Measurements from ENCODE around the gene PALM2AKAP2.

PALM2AKAP2 gene

GRCh38 chr9:109743696-109744095 lies 36.3 kb upstream of the PALM2AKAP2 start:
- Histone ChIP-seq H3K9ac (ENCODE audit: low read depth, low read length, poor library complexity) (no peak overlapping the region), H3K18ac (ENCODE audit: low read length) (no peak overlapping the region), H3K27me3 (ENCODE audit: control insufficient read depth in 3 of 3, insufficient read depth in 3 of 3, low read depth in 1 of 3, low read length in 3 of 3) (no peaks in the 10 kb centered on the region), H4K91ac (ENCODE audit: low read depth, low read length, poor library complexity) (no peak overlapping the region), H3K9me3 (replicated peaks in 1 of 2; ENCODE audit: control insufficient read depth in 2 of 2, insufficient read depth in 1 of 2, low read depth in 1 of 2, low read length in 2 of 2) (no peaks in the 10 kb centered on the region), H2BK120ac (ENCODE audit: low read depth, low read length) (no peak overlapping the region), H2BK5ac (ENCODE audit: low read length) (no peak overlapping the region), H4K8ac (ENCODE audit: low read depth, low read length) (no peak overlapping the region), H2BK15ac (ENCODE audit: low read length) (no peak overlapping the region), H3K14ac (ENCODE audit: low read length) (no peak overlapping the region), H3K4me1 (ENCODE audit: control insufficient read depth in 2 of 2, insufficient read depth in 1 of 2, low read depth in 1 of 2, low read length in 2 of 2) (peaks cover 9 to 13% of the 10 kb centered on the region in 2 donors), H3K36me3 (replicated peaks in 1 of 2; ENCODE audit: control insufficient read depth in 2 of 2, insufficient read depth in 2 of 2, low read length in 2 of 2) (no peaks in the 10 kb centered on the region), H3K79me1 (ENCODE audit: low read depth, low read length) (no peaks in the 10 kb centered on the region), H2AFZ (ENCODE audit: low read length) (no peak overlapping the region), H2AK5ac (ENCODE audit: low read depth, low read length) (no peak overlapping the region), H3K4me3 (ENCODE audit: low read length in 2 of 2) (no peak overlapping the region), H3K4me2 (ENCODE audit: insufficient read depth, low read length, poor library complexity, severe bottlenecking) (no peak overlapping the region), H3K27ac (replicated peaks; ENCODE audit: low read length) (no peak overlapping the region), H3K4ac (ENCODE audit: low read length) (no peak overlapping the region), H3K23ac (ENCODE audit: low read depth, low read length, poor library complexity) (no peak overlapping the region), H2BK12ac (ENCODE audit: low read length) (no peak overlapping the region)
- WGBS, 2 donors (ENCODE audit: extremely low coverage in 2 of 2, insufficient read length in 2 of 2, insufficient replicate concordance in 1 of 2) = no CpG with 5 or more reads among the region's 2 CpGs
- no peak for DNase-seq (ENCODE audit: low spot score)

DNA sequence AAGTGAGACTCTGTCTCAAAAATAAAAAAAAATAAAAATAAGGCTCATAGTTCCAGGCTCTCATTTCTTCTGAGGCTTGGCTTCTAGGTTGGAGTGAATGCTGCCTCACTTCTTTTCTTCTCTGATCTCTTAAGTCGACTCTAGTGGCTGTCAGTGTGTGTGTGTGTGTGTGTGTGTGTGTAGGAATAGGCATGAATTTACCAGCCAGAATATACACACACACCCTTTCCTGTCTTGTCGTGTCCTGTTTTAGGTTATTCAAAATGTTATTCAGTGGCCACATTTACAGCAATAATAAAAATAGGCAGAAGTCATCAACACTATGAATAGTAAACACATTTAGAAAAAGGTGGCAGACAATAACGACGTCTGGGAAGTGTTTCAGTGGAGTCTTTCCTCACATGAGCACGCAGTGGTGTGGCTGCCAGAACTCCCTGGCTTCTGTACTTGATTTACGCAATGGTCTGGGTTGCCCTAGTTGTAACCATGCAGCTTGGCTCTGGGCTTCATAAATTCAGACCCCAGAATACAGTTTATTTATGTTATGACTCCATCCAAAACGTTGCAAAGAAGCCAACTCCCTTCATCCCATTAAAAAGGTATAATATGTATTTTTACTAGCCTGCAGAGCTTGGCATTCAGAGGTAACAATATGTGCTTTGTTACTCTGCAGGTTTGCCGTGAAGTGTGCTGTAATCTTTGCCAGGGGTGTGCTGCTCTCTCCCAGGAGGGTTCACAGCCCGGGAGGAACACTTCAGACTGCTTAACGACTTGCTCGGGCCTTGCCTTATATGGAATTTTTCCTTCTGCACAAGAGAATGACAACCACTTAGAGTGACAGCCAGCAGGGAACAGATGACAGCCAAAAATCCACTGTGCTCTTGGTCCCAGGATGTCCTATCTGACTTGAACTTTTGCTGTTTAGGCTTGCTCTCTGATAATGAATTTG lies 34.4 kb upstream of the PALM2AKAP2 start:
- WGBS, 2 donors (ENCODE audit: extremely low coverage in 2 of 2, insufficient read length in 2 of 2, insufficient replicate concordance in 1 of 2) = no CpG with 5 or more reads among the region's 11 CpGs

GRCh38 chr9:109751253-109751652 lies 28.7 kb upstream of the PALM2AKAP2 start:
- no peak overlapping the region for H3K27ac ChIP-seq (replicated peaks; ENCODE audit: low read length)

More for the DNA sequence above, 34.4 kb upstream of the PALM2AKAP2 start:
- Histone ChIP-seq H3K23ac (ENCODE audit: low read depth, low read length, poor library complexity) (no peak overlapping the region), H3K4me2 (ENCODE audit: insufficient read depth, low read length, poor library complexity, severe bottlenecking) (peak overlapping the region; percentile 27), H3K36me3 (replicated peaks in 1 of 2; ENCODE audit: control insufficient read depth in 2 of 2, insufficient read depth in 2 of 2, low read length in 2 of 2) (no peaks in the 10 kb centered on the region), H2BK120ac (ENCODE audit: low read depth, low read length) (no peak overlapping the region), H3K4me1 (ENCODE audit: control insufficient read depth in 2 of 2, insufficient read depth in 1 of 2, low read depth in 1 of 2, low read length in 2 of 2) (peaks cover 9 to 13% of the 10 kb centered on the region in 2 donors), H2AK5ac (ENCODE audit: low read depth, low read length) (no peak overlapping the region), H3K27me3 (ENCODE audit: control insufficient read depth in 3 of 3, insufficient read depth in 3 of 3, low read depth in 1 of 3, low read length in 3 of 3) (no peaks in the 10 kb centered on the region), H3K9ac (ENCODE audit: low read depth, low read length, poor library complexity) (no peak overlapping the region), H2BK12ac (ENCODE audit: low read length) (no peak overlapping the region), H3K4me3 (ENCODE audit: low read length in 2 of 2) (no peak overlapping the region), H3K27ac (replicated peaks; ENCODE audit: low read length) (no peak overlapping the region), H4K8ac (ENCODE audit: low read depth, low read length) (no peak overlapping the region), H4K91ac (ENCODE audit: low read depth, low read length, poor library complexity) (no peak overlapping the region), H3K4ac (ENCODE audit: low read length) (no peak overlapping the region), H3K79me1 (ENCODE audit: low read depth, low read length) (no peaks in the 10 kb centered on the region), H3K9me3 (replicated peaks in 1 of 2; ENCODE audit: control insufficient read depth in 2 of 2, insufficient read depth in 1 of 2, low read depth in 1 of 2, low read length in 2 of 2) (no peaks in the 10 kb centered on the region), H3K18ac (ENCODE audit: low read length) (no peak overlapping the region), H2BK5ac (ENCODE audit: low read length) (no peak overlapping the region), H3K14ac (ENCODE audit: low read length) (no peak overlapping the region), H2AFZ (ENCODE audit: low read length) (peak overlapping the region; percentile 48), H2BK15ac (ENCODE audit: low read length) (no peak overlapping the region)
- DNase-seq (ENCODE audit: low spot score) = peak; percentile 27

GRCh38 chr9:109753308-109753707 lies 26.7 kb upstream of the PALM2AKAP2 start:
- H4K91ac ChIP-seq (ENCODE audit: low read depth, low read length, poor library complexity) = no peak overlapping the region
- H3K4me3 ChIP-seq (ENCODE audit: low read length in 2 of 2) = no peak overlapping the region
- H4K8ac ChIP-seq (ENCODE audit: low read depth, low read length) = no peak overlapping the region
- H3K23ac ChIP-seq (ENCODE audit: low read depth, low read length, poor library complexity) = no peak overlapping the region
- no CpG with 5 or more reads among the region's 5 CpGs for WGBS, 2 donors (ENCODE audit: extremely low coverage in 2 of 2, insufficient read length in 2 of 2, insufficient replicate concordance in 1 of 2)
- no peak overlapping the region for H2AK5ac ChIP-seq (ENCODE audit: low read depth, low read length)
- no peaks in the 10 kb centered on the region for H3K79me1 ChIP-seq (ENCODE audit: low read depth, low read length)
- H3K14ac ChIP-seq (ENCODE audit: low read length) = no peak overlapping the region
- no peak overlapping the region for H3K4me2 ChIP-seq (ENCODE audit: insufficient read depth, low read length, poor library complexity, severe bottlenecking)
- H3K27me3 ChIP-seq (ENCODE audit: control insufficient read depth in 3 of 3, insufficient read depth in 3 of 3, low read depth in 1 of 3, low read length in 3 of 3) = peaks cover 0 to 12% (median 0%) of the 10 kb centered on the region in 3 experiments
- no peak overlapping the region for H3K18ac ChIP-seq (ENCODE audit: low read length)
- H3K9me3 ChIP-seq (replicated peaks in 1 of 2; ENCODE audit: control insufficient read depth in 2 of 2, insufficient read depth in 1 of 2, low read depth in 1 of 2, low read length in 2 of 2) = no peaks in the 10 kb centered on the region
- H3K9ac ChIP-seq (ENCODE audit: low read depth, low read length, poor library complexity) = no peak overlapping the region
- no peak overlapping the region for H2BK15ac ChIP-seq (ENCODE audit: low read length)
- H2BK12ac ChIP-seq (ENCODE audit: low read length) = no peak overlapping the region
- no peak overlapping the region for H3K4ac ChIP-seq (ENCODE audit: low read length)
- H3K27ac ChIP-seq (replicated peaks; ENCODE audit: low read length) = no peak overlapping the region
- no peak overlapping the region for H2BK5ac ChIP-seq (ENCODE audit: low read length)
- no peak overlapping the region for H2AFZ ChIP-seq (ENCODE audit: low read length)
- DNase-seq (ENCODE audit: low spot score) = no peak
- H3K4me1 ChIP-seq (ENCODE audit: control insufficient read depth in 2 of 2, insufficient read depth in 1 of 2, low read depth in 1 of 2, low read length in 2 of 2) = peaks cover 2 to 3% of the 10 kb centered on the region in 2 donors
- no peaks in the 10 kb centered on the region for H3K36me3 ChIP-seq (replicated peaks in 1 of 2; ENCODE audit: control insufficient read depth in 2 of 2, insufficient read depth in 2 of 2, low read length in 2 of 2)
- no peak overlapping the region for H2BK120ac ChIP-seq (ENCODE audit: low read depth, low read length)

More at GRCh38 chr9:109751253-109751652, 28.7 kb upstream of the PALM2AKAP2 start:
- Histone ChIP-seq H3K4me3 (ENCODE audit: low read length in 2 of 2) (no peak overlapping the region), H3K9ac (ENCODE audit: low read depth, low read length, poor library complexity) (no peak overlapping the region), H2BK15ac (ENCODE audit: low read length) (no peak overlapping the region), H3K18ac (ENCODE audit: low read length) (no peak overlapping the region), H3K4me2 (ENCODE audit: insufficient read depth, low read length, poor library complexity, severe bottlenecking) (no peak overlapping the region), H2AFZ (ENCODE audit: low read length) (peak overlapping the region; percentile 24), H4K91ac (ENCODE audit: low read depth, low read length, poor library complexity) (no peak overlapping the region), H4K8ac (ENCODE audit: low read depth, low read length) (no peak overlapping the region), H2BK5ac (ENCODE audit: low read length) (no peak overlapping the region), H3K79me1 (ENCODE audit: low read depth, low read length) (no peaks in the 10 kb centered on the region), H2AK5ac (ENCODE audit: low read depth, low read length) (no peak overlapping the region), H3K27me3 (ENCODE audit: control insufficient read depth in 3 of 3, insufficient read depth in 3 of 3, low read depth in 1 of 3, low read length in 3 of 3) (peaks cover 0 to 12% (median 0%) of the 10 kb centered on the region in 3 experiments), H2BK12ac (ENCODE audit: low read length) (no peak overlapping the region), H3K14ac (ENCODE audit: low read length) (no peak overlapping the region), H3K23ac (ENCODE audit: low read depth, low read length, poor library complexity) (no peak overlapping the region), H3K9me3 (replicated peaks in 1 of 2; ENCODE audit: control insufficient read depth in 2 of 2, insufficient read depth in 1 of 2, low read depth in 1 of 2, low read length in 2 of 2) (no peaks in the 10 kb centered on the region), H3K4ac (ENCODE audit: low read length) (no peak overlapping the region), H2BK120ac (ENCODE audit: low read depth, low read length) (no peak overlapping the region), H3K4me1 (ENCODE audit: control insufficient read depth in 2 of 2, insufficient read depth in 1 of 2, low read depth in 1 of 2, low read length in 2 of 2) (peaks cover 2 to 5% of the 10 kb centered on the region in 2 donors), H3K36me3 (replicated peaks in 1 of 2; ENCODE audit: control insufficient read depth in 2 of 2, insufficient read depth in 2 of 2, low read length in 2 of 2) (no peaks in the 10 kb centered on the region)
- no peak for DNase-seq (ENCODE audit: low spot score)
- no CpG with 5 or more reads among the region's 7 CpGs for WGBS, 2 donors (ENCODE audit: extremely low coverage in 2 of 2, insufficient read length in 2 of 2, insufficient replicate concordance in 1 of 2)
